ENCODE results near the gene USO1.

USO1 gene

DNA sequence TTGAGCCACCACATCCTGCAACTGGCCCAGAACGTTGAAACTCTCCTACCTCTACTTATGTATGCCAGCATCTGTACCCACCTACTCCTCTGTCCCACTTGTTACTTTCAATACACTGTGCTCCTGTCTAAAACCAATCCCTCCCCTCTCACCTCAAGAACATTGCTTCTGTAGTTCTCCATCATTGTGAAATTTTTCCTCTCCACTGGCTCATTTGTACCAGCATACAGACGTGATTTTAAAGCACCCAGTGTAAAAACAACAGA is 25.5 kb upstream of the USO1 start:
- no peak overlapping the region for H2AFZ ChIP-seq (ENCODE audit: low read depth, low read length)
- ATAC-seq (ENCODE audit: insufficient read depth, low read depth) (peak; percentile 45; the same call in 1 of the 3 replicates), DNase-seq (no peak)
- no peaks in the 10 kb centered on the region for H3K4me1 ChIP-seq (ENCODE audit: insufficient read depth, low read length)
- no peaks in the 10 kb centered on the region for H3K27me3 ChIP-seq (ENCODE audit: insufficient read depth, low read length, poor library complexity)
- TF ChIP-seq EZH2 (IDR thresholded peaks at IDR 0.05; ENCODE audit: borderline replicate concordance, low read depth, low read length, severe bottlenecking) = no peak
- TF ChIP-seq, protein P1, sequence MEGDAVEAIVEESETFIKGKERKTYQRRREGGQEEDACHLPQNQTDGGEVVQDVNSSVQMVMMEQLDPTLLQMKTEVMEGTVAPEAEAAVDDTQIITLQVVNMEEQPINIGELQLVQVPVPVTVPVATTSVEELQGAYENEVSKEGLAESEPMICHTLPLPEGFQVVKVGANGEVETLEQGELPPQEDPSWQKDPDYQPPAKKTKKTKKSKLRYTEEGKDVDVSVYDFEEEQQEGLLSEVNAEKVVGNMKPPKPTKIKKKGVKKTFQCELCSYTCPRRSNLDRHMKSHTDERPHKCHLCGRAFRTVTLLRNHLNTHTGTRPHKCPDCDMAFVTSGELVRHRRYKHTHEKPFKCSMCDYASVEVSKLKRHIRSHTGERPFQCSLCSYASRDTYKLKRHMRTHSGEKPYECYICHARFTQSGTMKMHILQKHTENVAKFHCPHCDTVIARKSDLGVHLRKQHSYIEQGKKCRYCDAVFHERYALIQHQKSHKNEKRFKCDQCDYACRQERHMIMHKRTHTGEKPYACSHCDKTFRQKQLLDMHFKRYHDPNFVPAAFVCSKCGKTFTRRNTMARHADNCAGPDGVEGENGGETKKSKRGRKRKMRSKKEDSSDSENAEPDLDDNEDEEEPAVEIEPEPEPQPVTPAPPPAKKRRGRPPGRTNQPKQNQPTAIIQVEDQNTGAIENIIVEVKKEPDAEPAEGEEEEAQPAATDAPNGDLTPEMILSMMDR (IDR thresholded peaks at IDR 0.05; ENCODE audit: borderline replicate concordance, extremely low read depth, low read length, poor library complexity, severe bottlenecking) = no peak
- H3K36me3 ChIP-seq (ENCODE audit: insufficient read depth, low read length) = no peaks in the 10 kb centered on the region
- no peaks in the 10 kb centered on the region for H4K20me1 ChIP-seq (ENCODE audit: insufficient read depth, low read length)
- no peaks in the 10 kb centered on the region for H3K79me2 ChIP-seq (ENCODE audit: insufficient read depth, low read length)
- H3K9me3 ChIP-seq (ENCODE audit: insufficient read depth, low read length, severe bottlenecking) = no peaks in the 10 kb centered on the region
- H3K4me2 ChIP-seq (ENCODE audit: insufficient read depth, low read length) = no peak overlapping the region
- no peak overlapping the region for H3K4me3 ChIP-seq (ENCODE audit: low read depth in 1 of 2, low read length in 2 of 2)
- no peak overlapping the region for H3K27ac ChIP-seq (ENCODE audit: low read length)
- H3K9ac ChIP-seq (ENCODE audit: low read depth, low read length) = no peak overlapping the region

DNA sequence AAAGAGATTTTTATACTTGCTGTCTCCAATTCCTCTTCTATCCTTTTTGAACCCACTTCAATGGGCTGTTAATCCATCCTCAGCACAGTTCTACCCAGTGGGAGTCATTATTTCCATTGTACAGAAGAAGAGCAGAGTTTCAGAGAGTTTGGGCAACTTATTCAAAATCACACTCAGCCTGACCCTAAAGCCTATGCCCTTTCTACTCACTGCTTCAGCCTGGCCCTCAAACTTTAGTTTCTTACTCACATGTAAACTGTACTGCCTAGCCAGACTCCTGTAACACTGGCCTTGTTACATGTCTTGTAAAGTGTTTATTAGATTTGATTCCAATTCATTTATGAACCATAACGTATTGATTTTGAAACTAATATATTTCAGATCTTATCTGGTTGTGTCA is 25.1 kb upstream of the USO1 start:
- no peaks in the 10 kb centered on the region for H3K36me3 ChIP-seq (ENCODE audit: insufficient read depth, low read length)
- no peaks in the 10 kb centered on the region for H3K27me3 ChIP-seq (ENCODE audit: insufficient read depth, low read length, poor library complexity)
- no peak overlapping the region for H3K4me3 ChIP-seq (ENCODE audit: low read depth in 1 of 2, low read length in 2 of 2)
- H3K79me2 ChIP-seq (ENCODE audit: insufficient read depth, low read length) = no peaks in the 10 kb centered on the region
- DNase-seq (no peak), ATAC-seq (ENCODE audit: insufficient read depth, low read depth) (no peak)
- TF ChIP-seq, protein P1 (IDR thresholded peaks at IDR 0.05; ENCODE audit: borderline replicate concordance, extremely low read depth, low read length, poor library complexity, severe bottlenecking) = no peak
- no peaks in the 10 kb centered on the region for H4K20me1 ChIP-seq (ENCODE audit: insufficient read depth, low read length)
- no peak overlapping the region for H3K4me2 ChIP-seq (ENCODE audit: insufficient read depth, low read length)
- no peak overlapping the region for H2AFZ ChIP-seq (ENCODE audit: low read depth, low read length)
- no peaks in the 10 kb centered on the region for H3K4me1 ChIP-seq (ENCODE audit: insufficient read depth, low read length)
- H3K9me3 ChIP-seq (ENCODE audit: insufficient read depth, low read length, severe bottlenecking) = no peaks in the 10 kb centered on the region
- H3K9ac ChIP-seq (ENCODE audit: low read depth, low read length) = no peak overlapping the region
- H3K27ac ChIP-seq (ENCODE audit: low read length) = no peak overlapping the region

GRCh38 chr4:75702919-75703411 is 21.4 kb upstream of the USO1 start:
- no peaks in the 10 kb centered on the region for H4K20me1 ChIP-seq (ENCODE audit: insufficient read depth, low read length)
- no peaks in the 10 kb centered on the region for H3K36me3 ChIP-seq (ENCODE audit: insufficient read depth, low read length)
- DNase-seq = no peak
- no peak overlapping the region for H2AFZ ChIP-seq (ENCODE audit: low read depth, low read length)
- no peaks in the 10 kb centered on the region for H3K27me3 ChIP-seq (ENCODE audit: insufficient read depth, low read length, poor library complexity)
- no peak for ATAC-seq (ENCODE audit: insufficient read depth, low read depth)
- H3K4me3 ChIP-seq (ENCODE audit: low read depth in 1 of 2, low read length in 2 of 2) = no peak overlapping the region
- no peaks in the 10 kb centered on the region for H3K9me3 ChIP-seq (ENCODE audit: insufficient read depth, low read length, severe bottlenecking)
- no peaks in the 10 kb centered on the region for H3K4me1 ChIP-seq (ENCODE audit: insufficient read depth, low read length)
- no peak overlapping the region for H3K27ac ChIP-seq (ENCODE audit: low read length)
- TF ChIP-seq, protein P1 (IDR thresholded peaks at IDR 0.05; ENCODE audit: borderline replicate concordance, extremely low read depth, low read length, poor library complexity, severe bottlenecking) = no peak
- TF ChIP-seq EZH2 (IDR thresholded peaks at IDR 0.05; ENCODE audit: borderline replicate concordance, low read depth, low read length, severe bottlenecking) = no peak
- H3K4me2 ChIP-seq (ENCODE audit: insufficient read depth, low read length) = no peak overlapping the region
- no peak overlapping the region for H3K9ac ChIP-seq (ENCODE audit: low read depth, low read length)
- no peaks in the 10 kb centered on the region for H3K79me2 ChIP-seq (ENCODE audit: insufficient read depth, low read length)
